Endodermal cell (in vitro differentiated cells): Measurements from ENCODE around the gene TCEA3. TPM values are rescaled to one million over a fixed set of nuclear protein-coding genes. Genes with fewer than 3 reads are reported as not detected.
"Not testable (repeated sequence)": the region's sequence is repeated elsewhere in the genome, so short reads cannot be mapped to it uniquely, and the experiment has no call there.

Source experiments
- DNase-seq: peaks from one replicate; pipeline ENCODE4 v3.0.0-alpha.2; 2017
- H3K27ac ChIP-seq: 2 replicates; pipeline ENCODE4 v1.5.1; 2013; ENCODE audit warnings: mild to moderate bottlenecking, low read depth, low read length, moderate library complexity
- H3K27me3 ChIP-seq: 2 replicates; pipeline ENCODE4 v1.6.1; 2013; ENCODE audit warnings: mild to moderate bottlenecking, low read length, moderate library complexity; ENCODE audit not compliant: insufficient read depth, control insufficient read depth, poor library complexity, severe bottlenecking
- H3K36me3 ChIP-seq: 2 replicates; pipeline ENCODE4 v1.7.0; 2013; ENCODE audit warnings: mild to moderate bottlenecking, low read length, moderate library complexity; ENCODE audit not compliant: control insufficient read depth, insufficient read depth
- H3K4me1 ChIP-seq: one replicate; pipeline ENCODE4 v1.7.0; 2013; ENCODE audit warnings: low read length; ENCODE audit not compliant: control insufficient read depth, insufficient read depth
- H3K4me3 ChIP-seq: 2 replicates; pipeline ENCODE4 v1.5.1; 2013; ENCODE audit warnings: mild to moderate bottlenecking, low read length, moderate library complexity
- H3K9ac ChIP-seq: 2 replicates; pipeline ENCODE4 v1.6.1; 2013; ENCODE audit warnings: mild to moderate bottlenecking, low read length, moderate library complexity; ENCODE audit not compliant: poor library complexity, severe bottlenecking; ENCODE audit errors: extremely low read depth
- H3K9me3 ChIP-seq: 2 replicates; pipeline ENCODE4 v1.6.1; 2013; ENCODE audit warnings: mild to moderate bottlenecking, low read length, moderate library complexity; ENCODE audit not compliant: control insufficient read depth
- H3K27ac Mint-ChIP-seq: 2 replicates; pipeline ENCODE4 v1.8.0; 2020; ENCODE audit warnings: mixed read lengths
- H3K27me3 Mint-ChIP-seq: 2 replicates; pipeline ENCODE4 v1.8.0; 2021; ENCODE audit warnings: mild to moderate bottlenecking, mixed read lengths; ENCODE audit not compliant: insufficient read depth
- H3K36me3 Mint-ChIP-seq: 2 replicates; pipeline ENCODE4 v1.8.0; 2020; ENCODE audit warnings: low read depth, mixed read lengths
- H3K4me1 Mint-ChIP-seq: 2 replicates; pipeline ENCODE4 v1.8.0; 2020; ENCODE audit warnings: mixed read lengths
- H3K4me3 Mint-ChIP-seq: 2 replicates; pipeline ENCODE4 v1.8.0; 2020; ENCODE audit warnings: mild to moderate bottlenecking, moderate library complexity, mixed read lengths
- H3K9me3 Mint-ChIP-seq: 2 replicates; pipeline ENCODE4 v1.8.0; 2020; ENCODE audit warnings: mild to moderate bottlenecking, mixed read lengths
- WGBS, 2 experiments: methylation state at CpG; one replicate each; pipeline versions ENCODE4 v1.1.5 to v1.1.7; 2013; ENCODE audit warnings: missing lambda C conversion rate in 2 of 2, mixed read lengths in 1 of 2; ENCODE audit not compliant: insufficient coverage in 1 of 2, insufficient read length in 1 of 2; 5-methylcytosine and 5-hydroxymethylcytosine counted together
- total RNA-seq, 2 donors: library from RNA; stranded (reverse); fragmentation: NEBNext Ultra II Directional in 1 of 2; extraction: Animal tissue kit (Norgen Biotek cat#: 25700) in 1 of 2; gene quantifications; 2 replicates in 1 of 2; 3 replicates in 1 of 2; pipeline ENCODE4 v1.2.1, GENCODE V29; 2021
- TF ChIP-seq, protein P1 (sequence below): fragments of 200-600 bp; sonication (generic); conservative IDR thresholded peaks from 2 replicates; pipeline ENCODE4 v1.5.0; 2021; ENCODE audit warnings: antibody characterized with exemption, mild to moderate bottlenecking

The TCEA3 gene
- total RNA-seq, 2 donors from 2014 or later, result 4.0 to 4.7 TPM

DNA sequence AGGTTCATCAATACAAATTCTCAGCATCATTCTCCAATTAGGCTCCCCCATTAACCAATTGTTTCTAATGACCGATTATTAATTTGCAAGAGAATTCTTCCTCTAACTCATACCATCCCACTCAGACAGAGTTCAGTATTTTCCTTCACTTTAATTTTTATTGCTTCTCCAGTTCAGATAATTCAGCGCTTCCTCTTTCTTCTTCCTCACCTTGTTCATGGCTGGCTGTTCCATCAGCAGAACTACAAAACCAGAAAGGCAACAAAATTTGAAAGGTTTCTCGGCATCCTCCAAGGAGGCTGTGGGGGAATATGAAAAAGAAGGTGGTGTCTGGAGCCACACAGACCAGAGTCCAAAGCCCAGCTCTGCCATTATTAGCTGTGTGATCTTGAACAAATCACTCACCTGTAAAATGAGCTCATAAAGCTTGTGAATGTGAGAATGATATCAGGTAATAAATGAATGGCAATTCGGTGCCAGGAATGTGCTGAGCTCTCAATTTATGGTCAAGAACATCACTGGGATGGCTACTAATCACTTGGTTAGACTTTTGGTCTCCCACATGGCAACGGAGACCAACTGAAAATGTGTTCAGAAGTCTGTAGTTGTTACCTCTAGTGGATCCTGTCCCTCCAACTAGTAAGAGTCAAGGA, 43.2 kb downstream of the TCEA3 start:
- Mint-ChIP-seq H3K36me3 (peaks cover 6% of the 10 kb centered on the region), H3K4me3 (no peak overlapping the region), H3K27me3 (peaks cover 64% of the 10 kb centered on the region), H3K4me1 (peaks cover 14% of the 10 kb centered on the region), H3K9me3 (peaks cover 4% of the 10 kb centered on the region), H3K27ac (no peak overlapping the region)
- WGBS, 2 experiments, result 94 to 95% methylated on average over 5 of the region's 5 CpGs
- Histone ChIP-seq H3K4me1 (peaks cover 6% of the 10 kb centered on the region), H3K4me3 (no peak overlapping the region), H3K27me3 (no peaks in the 10 kb centered on the region), H3K27ac (no peak overlapping the region), H3K9me3 (no peaks in the 10 kb centered on the region), H3K9ac (no peak overlapping the region), H3K36me3 (no peaks in the 10 kb centered on the region)
- TF ChIP-seq, protein P1, sequence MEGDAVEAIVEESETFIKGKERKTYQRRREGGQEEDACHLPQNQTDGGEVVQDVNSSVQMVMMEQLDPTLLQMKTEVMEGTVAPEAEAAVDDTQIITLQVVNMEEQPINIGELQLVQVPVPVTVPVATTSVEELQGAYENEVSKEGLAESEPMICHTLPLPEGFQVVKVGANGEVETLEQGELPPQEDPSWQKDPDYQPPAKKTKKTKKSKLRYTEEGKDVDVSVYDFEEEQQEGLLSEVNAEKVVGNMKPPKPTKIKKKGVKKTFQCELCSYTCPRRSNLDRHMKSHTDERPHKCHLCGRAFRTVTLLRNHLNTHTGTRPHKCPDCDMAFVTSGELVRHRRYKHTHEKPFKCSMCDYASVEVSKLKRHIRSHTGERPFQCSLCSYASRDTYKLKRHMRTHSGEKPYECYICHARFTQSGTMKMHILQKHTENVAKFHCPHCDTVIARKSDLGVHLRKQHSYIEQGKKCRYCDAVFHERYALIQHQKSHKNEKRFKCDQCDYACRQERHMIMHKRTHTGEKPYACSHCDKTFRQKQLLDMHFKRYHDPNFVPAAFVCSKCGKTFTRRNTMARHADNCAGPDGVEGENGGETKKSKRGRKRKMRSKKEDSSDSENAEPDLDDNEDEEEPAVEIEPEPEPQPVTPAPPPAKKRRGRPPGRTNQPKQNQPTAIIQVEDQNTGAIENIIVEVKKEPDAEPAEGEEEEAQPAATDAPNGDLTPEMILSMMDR, result no peak
- DNase-seq, result no peak

DNA sequence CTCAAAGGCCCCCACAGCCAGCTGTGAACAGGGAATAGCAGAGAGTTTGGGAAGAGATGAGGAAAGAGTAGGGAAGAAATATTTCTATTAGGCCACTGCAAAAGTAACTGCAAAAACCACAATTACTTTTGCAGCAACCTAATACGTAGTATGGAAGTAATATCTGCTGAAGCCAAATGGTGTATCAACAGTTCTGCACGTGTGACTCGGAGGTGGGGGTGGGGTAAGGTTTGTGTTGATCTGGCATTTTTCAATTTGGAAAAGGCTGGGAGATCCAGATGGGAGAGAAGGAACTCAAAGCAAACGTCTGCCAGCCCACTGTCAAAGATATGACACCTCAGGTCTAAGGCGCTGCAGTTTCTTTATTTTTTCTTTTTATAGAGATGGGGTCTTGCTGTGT, 43.8 kb downstream of the TCEA3 start:
- Histone ChIP-seq H3K36me3 (no peaks in the 10 kb centered on the region), H3K9ac (no peak overlapping the region), H3K9me3 (no peaks in the 10 kb centered on the region), H3K4me1 (peaks cover 6% of the 10 kb centered on the region), H3K27ac (no peak overlapping the region), H3K27me3 (no peaks in the 10 kb centered on the region), H3K4me3 (no peak overlapping the region)
- Mint-ChIP-seq H3K27me3 (peaks cover 61% of the 10 kb centered on the region), H3K36me3 (peaks cover 6% of the 10 kb centered on the region), H3K27ac (no peak overlapping the region), H3K9me3 (peaks cover 4% of the 10 kb centered on the region), H3K4me1 (peaks cover 14% of the 10 kb centered on the region), H3K4me3 (no peak overlapping the region)
- DNase-seq, result peak; percentile 28
- TF ChIP-seq, protein P1, result no peak
- WGBS, 2 experiments, result 69 to 82% methylated on average over 3 to 4 of the region's 5 CpGs

DNA sequence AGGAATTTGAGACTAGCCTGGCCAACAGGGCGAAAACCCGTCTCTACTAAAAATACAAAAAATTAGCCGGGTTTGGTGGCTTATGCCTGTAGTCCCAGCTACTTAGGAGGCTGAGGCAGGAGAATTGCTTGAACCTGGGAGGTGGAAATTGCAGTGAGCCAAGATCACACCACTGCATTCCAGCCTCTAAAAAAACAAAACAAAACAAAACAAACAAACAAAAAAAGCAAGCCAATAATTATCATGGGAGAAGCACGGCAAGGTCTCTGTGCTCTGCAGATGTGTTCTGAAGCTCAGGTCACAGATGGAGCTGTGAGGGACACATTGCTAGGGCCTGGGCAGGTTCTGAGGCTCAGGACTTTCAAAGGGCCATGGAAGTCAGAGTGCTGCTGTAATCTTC, 44.3 kb downstream of the TCEA3 start:
- H3K9ac ChIP-seq, H3K9me3 Mint-ChIP-seq, H3K4me3 Mint-ChIP-seq, H3K4me1 ChIP-seq, H3K36me3 ChIP-seq, H3K27ac ChIP-seq, H3K4me3 ChIP-seq, H3K27ac Mint-ChIP-seq, H3K9me3 ChIP-seq, H3K36me3 Mint-ChIP-seq, H3K27me3 ChIP-seq: not testable (repeated sequence)
- 60 to 63% methylated on average over 4 of the region's 4 CpGs for WGBS, 2 experiments
- Mint-ChIP-seq H3K4me1 (peaks cover 14% of the 10 kb centered on the region), H3K27me3 (peaks cover 57% of the 10 kb centered on the region)
- peak; percentile 49 for DNase-seq
